SIG-M5 treated with dmso at 0.1 percent for 504 hours (cell line): ENCODE measurements around the gene FBN2.

Experiments
- DNase-seq: peaks from one replicate; lab custom pipeline; 2025; ENCODE audit not compliant: unreplicated experiment; lab: John Stamatoyannopoulos, UW

FBN2 gene

DNA sequence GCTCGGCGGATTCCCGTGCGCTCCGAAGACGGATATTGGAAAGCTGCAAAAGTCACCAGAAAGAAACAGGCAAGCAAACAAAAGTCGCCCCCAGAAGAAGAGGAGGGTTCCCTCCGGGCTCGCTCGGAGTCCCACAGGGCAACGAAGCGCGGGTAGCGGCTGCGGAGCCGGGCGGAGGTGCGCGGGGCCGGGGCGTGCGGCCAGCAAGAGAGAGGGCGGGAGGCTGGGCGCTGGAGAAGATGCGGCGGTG is at the start of gene FBN2:
Gene FBN2 (minus strand): TSS at position 246 of the 250 bp plus-strand sequence. CDS start 642 bp downstream, outside the sequence.
- no peak for DNase-seq

DNA sequence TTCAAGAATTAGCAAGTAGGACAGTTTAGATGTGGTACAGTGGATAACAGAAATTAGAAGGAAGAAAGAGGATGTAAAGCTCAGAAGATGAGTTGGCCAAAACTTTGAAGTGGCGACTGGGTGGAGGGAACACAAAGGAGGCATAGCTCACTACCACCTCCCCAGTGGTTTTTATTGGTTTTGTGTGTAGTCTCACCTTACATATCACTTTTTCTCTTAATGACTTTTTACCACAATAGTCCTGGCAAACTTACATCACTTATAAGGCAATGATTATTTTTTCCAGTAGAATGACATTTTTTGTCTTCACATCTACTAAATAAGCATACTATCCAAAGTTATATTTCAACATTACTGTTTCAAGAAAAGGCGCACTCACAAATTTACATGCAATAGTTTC is 49.2 kb upstream of the FBN2 start:
- no peak for DNase-seq

DNA sequence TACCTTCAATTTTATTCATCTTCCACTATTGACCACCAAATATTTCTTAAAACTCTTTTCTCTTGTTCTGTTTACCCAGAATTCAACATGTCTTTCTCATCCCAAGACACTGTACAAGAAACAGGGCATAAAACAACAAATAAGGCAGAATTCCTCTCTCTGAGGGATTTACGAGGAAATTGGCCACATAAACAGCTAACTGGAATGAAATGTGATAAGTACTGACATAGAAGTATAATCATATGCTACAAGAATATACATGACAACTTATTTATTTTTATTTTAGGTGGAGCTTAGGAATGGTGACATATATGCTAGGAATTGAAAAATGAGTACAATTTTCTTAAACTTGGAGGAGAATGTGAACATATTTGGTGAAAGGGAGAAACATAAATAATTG is 48.8 kb upstream of the FBN2 start:
- DNase-seq = no peak

DNA sequence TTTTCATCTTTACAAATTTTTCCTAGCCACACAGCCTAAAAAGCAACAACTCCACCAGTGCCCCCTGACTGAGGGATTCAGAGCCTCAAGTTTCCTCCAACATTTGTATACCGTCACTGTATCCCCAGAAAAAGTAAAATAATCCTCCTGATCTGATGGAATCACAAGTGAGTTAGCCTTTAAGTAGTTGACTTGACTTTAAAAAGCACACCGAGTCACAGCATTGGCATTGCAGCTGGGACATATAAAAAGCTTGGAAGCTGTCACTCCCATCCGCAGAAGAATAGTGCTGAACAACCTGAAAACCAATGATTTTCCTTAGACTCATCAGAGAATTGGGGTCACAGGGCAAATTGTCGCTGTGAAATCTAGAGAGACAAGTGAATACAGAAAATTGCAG is 41.6 kb upstream of the FBN2 start:
- no peak for DNase-seq

DNA sequence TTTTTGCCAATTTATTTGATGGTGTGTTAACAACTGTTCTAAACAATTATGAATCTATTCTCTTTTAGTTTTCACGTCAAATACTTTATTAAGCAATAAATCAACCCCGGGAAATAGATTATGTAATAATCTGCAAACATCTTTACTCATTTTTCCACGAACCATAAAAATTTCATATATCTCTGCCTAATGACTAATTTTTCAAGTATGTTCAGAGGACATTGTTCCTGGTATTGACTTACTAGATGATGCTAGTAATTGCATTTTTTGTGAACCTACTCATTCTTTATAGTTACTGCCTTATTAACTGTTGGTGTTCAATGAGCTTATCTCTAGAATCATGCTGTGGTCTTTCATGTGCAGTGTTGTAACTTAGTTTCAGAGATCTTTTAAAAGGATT is 41.0 kb upstream of the FBN2 start:
- no peak for DNase-seq

DNA sequence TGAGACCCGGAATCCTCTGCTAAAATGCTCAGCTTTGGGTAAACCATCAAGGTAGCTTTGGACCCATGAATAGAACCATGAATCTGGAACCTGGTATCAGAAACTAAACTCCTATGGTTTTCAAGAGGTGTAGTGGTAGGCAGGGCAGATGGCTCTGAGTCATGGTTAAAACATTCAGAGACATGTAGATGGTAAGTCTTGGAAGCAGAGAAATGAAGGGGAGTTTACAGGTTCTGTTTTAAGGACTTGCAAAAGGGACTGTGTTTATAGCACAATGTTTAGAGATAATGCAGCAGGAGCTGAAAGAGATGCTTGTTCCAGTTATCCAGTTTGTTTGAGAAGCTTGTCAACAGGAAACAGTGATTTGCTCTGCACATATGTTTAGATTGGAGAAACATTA is 36.0 kb upstream of the FBN2 start:
- no peak for DNase-seq

DNA sequence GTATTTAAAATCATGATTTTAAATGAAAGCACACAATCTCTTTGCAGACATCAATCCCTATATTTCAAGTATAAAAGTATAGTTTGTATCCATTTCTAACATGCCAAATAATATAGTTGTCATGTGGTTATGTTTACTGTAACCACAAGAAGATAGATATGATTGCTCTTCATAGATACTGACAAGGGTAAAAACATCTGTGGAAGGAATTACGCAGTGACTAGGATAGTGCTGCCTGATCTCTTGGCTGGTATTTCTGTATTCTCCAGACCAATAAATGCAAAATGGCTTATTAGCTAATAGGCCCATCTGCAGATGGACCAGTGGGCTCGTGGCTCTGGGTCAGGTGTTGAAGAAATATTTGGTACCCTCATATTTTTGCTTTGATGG is 34.9 kb upstream of the FBN2 start:
- DNase-seq = no peak

DNA sequence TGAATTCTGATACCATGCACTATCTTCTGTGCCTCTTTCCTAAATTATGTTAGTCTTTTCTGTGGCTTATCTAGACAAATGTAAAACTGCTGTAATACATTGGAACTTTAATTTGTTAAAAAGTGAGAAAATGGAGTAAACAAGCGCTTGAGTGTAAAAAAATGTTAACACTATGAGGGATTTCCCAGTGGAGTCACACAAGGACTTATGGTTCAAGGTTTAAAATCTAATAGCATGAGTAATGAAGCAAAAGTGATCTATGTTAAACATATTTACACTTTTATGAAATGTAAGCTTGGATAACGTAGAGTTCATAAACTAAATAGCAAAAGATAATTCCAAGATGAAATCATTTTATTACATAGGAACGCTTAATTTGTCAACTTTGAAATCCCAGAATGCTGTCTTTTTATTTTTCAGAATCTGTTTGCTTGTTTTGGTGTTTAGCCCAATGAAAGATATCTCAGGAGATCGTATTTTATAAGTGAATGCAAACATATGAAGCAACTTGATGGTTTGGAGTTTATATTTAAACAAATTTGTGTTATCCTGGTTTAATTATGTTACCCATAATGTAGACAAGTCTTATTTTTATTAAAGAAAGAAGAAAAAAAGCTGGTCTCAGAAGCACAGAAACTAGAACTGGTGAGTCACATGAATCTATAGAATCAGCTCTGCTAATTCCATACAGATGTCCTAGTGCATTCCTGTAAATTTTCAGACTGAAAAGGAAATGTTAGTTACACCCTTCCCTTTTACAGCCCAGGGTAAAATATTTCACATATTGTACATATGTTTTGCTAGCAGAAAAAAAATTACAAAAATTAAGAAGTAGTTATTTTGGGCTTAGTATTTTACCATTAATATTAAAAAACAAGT is 34.2 kb upstream of the FBN2 start:
- DNase-seq = no peak

DNA sequence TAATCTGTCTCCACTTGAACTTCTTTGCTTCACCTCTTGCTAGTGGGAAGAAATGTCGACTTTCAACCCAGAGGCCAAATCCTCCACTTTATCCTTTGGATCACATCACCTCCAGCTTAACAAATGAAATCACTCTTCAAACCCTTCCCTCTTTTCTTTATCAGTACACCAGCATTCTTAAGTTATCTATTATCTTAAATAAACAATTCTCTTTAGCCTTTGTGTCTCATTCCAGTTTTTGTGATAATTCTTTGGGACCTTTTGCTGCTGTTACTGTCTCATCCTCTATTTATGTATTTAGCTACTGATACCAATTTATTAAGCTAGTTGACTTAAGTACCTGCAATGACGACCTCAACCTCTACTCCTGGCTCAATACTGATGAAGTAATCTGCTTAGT is 28.1 kb upstream of the FBN2 start:
- no peak for DNase-seq

DNA sequence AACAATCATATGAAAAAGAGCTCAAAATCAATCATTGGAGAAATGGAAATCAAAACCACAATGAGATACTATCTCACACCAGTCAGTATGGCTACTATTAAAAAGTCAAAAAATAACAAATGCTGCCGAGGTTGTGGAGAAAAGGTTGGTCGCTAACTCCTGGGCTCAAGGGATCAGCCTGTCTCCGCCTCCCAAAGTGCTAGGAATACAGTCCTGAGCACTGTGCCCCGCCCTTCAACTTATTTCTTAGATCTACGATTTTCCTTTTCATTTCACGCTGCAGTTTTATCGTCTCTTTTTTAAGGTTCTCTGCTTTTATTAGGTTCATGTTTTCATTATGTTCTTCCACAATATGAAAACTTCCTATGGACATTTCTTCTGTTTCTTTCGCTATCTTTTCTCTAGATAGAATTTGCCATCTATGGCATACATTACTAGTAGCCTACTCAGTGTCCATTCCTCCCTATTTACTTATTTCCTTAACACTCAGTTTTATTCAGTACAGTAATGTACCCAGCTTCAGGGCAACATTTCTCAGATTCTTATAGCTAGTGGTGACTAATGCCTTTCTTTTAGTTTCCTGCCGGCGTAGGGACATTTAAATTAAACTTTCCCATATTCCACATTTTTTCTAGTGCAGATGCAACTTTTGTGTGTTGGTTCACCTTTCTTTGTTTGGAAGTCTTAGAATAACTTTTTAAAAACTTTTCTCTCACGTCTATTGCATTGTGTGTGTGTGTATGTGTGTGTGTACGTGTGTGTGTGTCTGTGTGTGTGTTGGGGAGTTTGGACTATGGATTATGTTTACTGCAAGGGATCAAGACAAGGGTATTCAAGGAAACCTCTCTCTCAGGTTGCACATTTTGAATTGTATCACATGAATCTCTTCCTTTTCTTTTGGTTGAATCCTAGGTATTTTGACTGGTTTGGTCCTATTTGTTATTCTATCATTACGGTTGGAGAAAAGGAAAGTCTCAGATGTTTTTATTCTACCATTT is 21.6 kb upstream of the FBN2 start:
- DNase-seq = no peak

DNA sequence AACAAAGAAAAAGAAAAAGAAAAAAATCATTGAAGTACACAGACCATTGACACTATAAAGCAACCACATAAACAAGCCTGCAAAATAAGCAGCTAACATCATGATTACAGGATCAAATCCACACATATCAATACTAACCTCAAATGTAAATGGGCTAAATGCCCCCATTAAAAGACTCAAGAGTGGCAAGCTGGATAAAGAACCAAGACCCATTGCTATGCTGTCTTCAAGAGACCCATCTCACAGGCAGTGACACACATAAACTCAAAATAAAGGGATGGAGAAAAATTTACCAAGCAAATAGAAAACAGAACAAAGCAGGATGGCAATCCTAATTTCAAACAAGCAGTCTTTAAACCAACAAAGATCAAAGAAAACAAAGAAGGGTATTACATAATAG is 15.7 kb upstream of the FBN2 start:
- no peak for DNase-seq

DNA sequence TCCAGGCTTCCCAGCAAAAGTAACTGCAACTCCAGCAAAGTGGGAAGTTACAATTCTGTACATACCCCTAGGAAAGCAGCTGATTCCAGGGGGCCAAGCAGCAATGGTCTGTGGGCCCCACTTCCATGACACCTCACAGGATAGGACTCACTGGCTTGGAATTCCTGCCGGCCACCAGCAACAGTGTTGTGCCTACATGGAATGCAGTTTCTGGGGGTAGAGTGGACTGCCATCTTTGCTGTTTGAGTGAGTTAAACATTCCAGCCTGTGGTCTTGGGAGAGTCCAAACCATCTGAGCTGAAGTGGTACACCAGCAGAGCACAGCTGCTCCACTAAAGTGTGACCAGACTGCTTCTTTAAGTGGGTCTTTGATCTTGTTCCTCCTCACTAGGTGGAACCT is 13.4 kb upstream of the FBN2 start:
- no peak for DNase-seq

DNA sequence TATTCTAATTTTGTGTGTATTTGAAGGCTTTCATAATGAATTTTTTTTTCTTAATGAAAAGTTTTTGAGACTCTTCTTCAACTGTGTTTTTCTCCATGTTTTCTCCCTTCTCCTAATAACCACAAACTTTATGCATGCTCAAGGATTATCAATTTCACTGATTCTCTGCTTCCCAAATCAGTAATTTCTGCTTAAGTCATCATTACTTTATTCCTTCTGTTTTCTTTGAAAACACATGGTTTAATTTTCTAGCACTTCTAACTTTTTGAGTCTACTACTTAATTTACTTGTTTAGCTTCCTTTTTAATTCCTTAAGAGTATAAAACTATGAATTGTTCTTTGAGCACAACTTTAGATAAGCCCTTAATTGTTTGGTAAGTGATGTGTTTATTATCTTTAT is 11.5 kb upstream of the FBN2 start:
- no peak for DNase-seq

DNA sequence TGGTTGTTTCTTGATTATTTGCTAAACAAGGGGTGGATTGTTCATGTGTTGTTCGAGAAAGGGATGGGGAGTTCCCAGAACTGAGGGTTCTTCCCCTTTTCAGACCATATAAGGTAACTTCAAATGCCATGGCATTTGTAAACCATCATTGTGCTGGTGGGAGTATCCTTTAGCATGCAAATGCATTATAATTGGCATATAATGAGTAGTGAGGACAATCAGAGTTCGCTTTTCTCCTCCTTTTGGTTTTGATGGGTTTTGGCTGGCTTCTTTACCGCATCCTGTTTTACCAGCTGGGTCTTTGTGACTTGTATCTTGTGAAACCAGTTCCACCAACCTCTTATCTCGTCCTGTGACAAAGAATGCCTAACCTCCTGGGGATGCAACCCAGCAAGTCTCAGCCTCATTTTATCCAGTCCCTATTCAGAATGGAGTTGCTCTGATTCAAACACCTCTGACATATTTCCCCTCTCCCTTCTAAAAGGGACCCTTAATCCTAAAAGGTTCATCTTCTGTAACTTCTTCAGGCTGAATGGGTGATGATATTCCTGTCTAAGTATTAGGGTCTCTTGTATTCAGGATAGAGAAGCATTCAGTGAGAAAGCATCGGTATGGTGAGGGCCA is 8.7 kb upstream of the FBN2 start:
- DNase-seq = peak; percentile 7

DNA sequence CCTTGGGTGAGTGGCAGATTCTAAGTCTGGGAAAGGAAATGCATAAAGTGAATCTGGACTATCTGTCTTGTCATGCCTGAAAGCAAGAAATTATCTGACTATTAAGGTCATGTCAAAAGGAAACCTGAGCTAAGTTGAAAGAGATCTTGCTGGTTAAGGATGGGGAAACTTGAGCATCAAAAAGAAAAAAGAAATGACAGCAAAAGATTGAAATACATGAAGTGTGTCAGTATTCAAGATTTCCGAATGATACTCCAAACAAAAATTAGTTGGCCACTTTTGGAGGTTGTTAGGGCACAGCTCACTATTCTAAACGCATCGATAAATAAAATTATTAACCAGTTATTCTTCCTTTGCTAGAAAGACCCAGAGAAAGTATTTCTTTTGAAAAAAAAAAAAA is 3.3 kb upstream of the FBN2 start:
- no peak for DNase-seq

DNA sequence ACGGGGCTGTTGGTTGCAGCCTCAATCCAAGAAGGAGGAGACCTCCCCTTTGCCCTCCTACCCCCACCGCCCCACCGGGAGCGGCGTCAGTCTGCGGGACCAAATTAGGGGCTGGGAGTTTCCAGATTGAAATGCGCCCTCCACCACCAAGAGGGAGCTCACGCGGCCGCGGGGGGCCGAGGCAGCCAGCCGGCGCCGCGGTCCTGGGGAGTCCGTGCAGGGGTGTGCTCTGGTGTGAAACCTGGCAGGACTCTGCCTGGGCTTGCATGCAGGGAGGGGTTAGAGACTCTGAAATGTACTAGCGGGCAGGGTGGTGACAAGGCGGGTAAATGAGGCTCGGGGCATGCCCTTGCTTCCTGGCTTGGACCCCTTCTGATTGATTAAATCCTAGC is 989 bp upstream of the FBN2 start:
- no peak for DNase-seq

DNA sequence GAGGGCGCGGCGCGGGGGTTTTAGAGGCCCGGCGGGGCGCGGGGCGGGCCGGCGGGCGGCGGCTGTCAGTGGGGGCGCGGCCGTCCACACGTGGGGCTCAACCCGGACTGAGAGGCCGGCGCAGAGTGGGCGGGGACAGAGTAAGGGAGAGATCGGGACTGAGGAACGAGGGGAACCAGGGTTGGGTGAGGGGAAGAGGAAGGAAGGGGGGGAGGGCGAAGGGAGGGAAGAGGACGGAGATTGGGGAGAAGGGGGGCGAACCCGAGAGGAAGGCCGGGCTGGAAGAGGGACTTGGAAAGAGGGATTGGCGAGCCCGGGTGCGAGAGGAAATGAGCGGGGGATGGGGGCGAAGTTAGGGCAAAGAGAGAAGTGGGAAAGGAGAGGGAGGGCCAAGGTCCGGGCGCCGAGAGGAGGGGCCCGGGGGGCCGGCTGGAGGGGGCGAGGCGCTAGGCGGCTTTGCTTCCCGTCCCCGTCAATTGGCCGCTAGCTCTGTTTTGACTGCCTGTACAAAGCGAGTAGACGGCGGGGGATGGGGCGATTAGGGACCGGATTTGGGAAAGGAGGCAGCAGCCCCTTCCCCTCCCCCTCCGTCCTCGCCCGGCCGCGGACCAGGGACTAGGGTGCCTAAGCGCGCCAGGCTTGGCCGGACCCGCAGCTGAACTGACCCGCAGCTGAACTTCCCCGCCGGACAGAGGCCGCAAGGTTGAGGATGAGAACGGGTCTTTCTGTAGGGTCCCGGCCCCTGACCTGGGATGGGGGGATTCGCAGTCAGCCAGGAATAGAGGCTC is 399 bp upstream of the FBN2 start:
- no peak for DNase-seq

DNA sequence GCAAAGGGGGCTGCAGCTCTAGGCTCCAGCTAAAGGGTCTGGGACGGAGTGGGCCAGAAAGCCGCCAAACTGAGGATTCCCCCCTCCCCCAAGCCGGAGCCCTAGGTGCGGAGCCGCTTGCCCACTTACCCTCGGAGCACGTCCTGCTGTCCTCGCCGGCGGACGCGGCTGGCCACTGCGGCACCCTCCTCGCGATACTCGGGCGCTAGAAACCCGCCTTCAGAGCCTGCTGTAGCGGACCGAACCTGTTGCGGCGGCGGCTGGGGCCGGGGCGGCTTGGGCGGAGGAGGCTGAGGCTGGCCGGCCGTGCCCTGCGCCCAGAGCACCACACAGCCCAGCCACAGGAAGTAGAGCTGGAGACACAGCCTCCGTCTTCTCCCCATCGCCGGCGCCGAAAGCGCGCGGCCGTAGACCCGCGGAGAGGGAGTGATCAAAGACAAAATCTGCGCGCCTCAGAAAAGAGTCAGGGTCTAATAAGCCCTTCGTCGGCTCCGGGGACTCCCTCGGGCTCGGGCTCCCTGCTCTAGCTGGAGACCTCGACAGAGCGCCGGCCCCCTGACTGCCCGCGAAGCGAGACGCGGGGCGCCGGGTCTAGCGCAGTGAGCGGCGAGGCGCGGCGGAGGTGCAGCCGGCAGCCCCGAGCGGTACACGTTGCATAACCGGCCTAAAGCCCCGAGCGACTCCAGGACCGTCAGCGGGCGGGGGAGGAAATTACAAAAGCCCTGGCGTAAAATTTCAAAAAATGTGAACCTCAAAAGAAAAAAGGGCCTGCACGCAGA is 635 bp downstream of the FBN2 start:
- DNase-seq = no peak

DNA sequence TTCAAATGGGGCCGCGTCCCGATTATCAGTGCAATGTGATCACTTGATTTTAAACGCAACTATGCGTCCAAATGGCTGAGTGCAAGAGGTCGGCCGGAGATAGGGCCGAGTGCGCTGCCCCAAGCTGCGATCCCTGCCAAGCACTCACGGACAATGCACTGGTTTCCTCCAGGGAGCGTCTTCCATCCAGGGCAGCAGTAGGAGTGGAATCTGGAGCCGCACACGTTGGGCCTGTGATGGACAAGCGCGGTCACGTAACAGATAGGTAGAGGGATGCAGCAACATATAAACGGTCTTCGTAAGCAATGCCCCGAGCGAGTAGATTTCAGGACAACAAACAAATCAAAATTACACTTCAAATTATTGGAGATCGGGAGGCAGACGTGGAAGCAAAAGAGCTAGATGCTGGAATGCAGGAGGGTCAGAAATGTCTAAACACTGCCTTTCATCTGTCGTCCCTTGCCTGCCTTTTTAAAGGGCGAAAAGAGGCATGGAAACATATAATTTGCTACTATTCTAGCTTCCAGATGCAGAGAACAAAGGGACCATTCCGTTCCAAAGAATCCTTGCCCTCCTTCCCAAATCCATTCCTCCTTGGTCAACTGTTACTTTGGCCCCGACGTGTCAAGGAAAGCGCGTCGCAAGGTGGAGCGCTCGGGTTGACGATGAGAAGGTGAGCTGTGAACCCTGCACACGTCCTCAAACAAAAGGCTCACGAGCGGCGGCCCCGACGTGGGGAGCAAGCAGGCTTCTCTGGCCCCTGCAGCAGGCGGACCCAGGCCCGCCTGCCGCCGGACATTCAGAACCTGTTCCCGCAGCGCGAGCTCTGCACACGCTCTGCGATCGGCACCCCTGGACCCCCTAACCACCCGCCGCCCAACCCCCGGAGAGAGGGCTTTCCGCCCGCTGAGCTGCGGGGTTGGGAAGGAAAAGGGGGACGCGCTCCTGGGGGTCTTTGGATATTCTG is 1.5 kb downstream of the FBN2 start:
- no peak for DNase-seq
